ENCODE measurements around the gene TPPP2.
"Not testable (repeated sequence)": the region's sequence is repeated elsewhere in the genome, so short reads cannot be mapped to it uniquely, and the experiment has no call there.

TPPP2 gene

GRCh38 chr14:21039585-21040369, 9.8 kb downstream of the TPPP2 start:
- no peak for DNase-seq

- no peak for DNase-seq
Measured at GRCh38 chr14:21040370-21040925, 10.4 kb downstream of the TPPP2 start.

GRCh38 chr14:21040941-21041340, 10.9 kb downstream of the TPPP2 start:
- not testable (repeated sequence) for DNase-seq

GRCh38 chr14:21041676-21042433, 11.8 kb downstream of the TPPP2 start, which contains the start of gene RNASE7:
Gene RNASE7, plus strand, starts transcription at chr14:21042362. Its CDS starts 631 bp downstream, at chr14:21042993.
- DNase-seq = no peak

GRCh38 chr14:21042918-21043317, 12.9 kb downstream of the TPPP2 start:
- no peak for DNase-seq

GRCh38 chr14:21043387-21043973, 13.5 kb downstream of the TPPP2 start:
- DNase-seq = no peak

- DNase-seq = peak; percentile 12
Measured at GRCh38 chr14:21043974-21044618, 14.1 kb downstream of the TPPP2 start.

- DNase-seq = no peak
Measured at GRCh38 chr14:21047378-21047781, 17.4 kb downstream of the TPPP2 start.

- no peak for DNase-seq
Measured at GRCh38 chr14:21048638-21049037, 18.6 kb downstream of the TPPP2 start.

GRCh38 chr14:21049271-21049673, 19.3 kb downstream of the TPPP2 start:
- no peak for DNase-seq

- DNase-seq = no peak
Measured at GRCh38 chr14:21050597-21050996, 20.6 kb downstream of the TPPP2 start.

GRCh38 chr14:21053184-21054122, 23.4 kb downstream of the TPPP2 start:
- DNase-seq = no peak

GRCh38 chr14:21054123-21054767, 24.2 kb downstream of the TPPP2 start:
- no peak for DNase-seq

- DNase-seq = no peak
Measured at GRCh38 chr14:21054768-21055145, 24.7 kb downstream of the TPPP2 start.

- no peak for DNase-seq
Measured at GRCh38 chr14:21055432-21056117, 25.6 kb downstream of the TPPP2 start.

- DNase-seq = no peak
Measured at GRCh38 chr14:21056520-21057163, 26.6 kb downstream of the TPPP2 start.

GRCh38 chr14:21057803-21058675, 28.0 kb downstream of the TPPP2 start, which contains the start of gene RNASE8:
Gene RNASE8, plus strand, starts transcription at chr14:21057822. Its CDS starts 71 bp downstream, at chr14:21057893.
- DNase-seq = no peak

GRCh38 chr14:21058903-21059302, 28.9 kb downstream of the TPPP2 start:
- no peak for DNase-seq
